ENCODE measurements around the gene POGLUT3.

POGLUT3 gene

DNA sequence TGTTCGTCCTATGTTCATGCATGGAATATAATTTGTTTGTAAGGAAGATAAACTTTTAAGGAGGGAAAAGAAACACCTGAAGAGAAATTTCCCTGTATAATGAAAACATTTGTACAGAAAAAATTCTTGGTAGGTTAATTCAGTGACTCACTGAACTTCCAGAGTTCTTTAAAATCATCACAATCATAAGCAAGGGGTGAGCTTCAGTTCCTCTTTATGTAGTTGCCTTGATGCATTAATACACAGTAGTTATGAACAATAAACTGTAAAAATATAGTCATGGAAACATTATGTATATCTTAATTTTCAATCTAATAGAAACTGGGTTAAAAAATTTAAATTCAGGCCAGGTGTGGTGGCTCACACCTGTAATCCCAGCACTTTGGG is 29.7 kb downstream of the POGLUT3 start:
- Histone ChIP-seq H3K27ac (peak overlapping the region; percentile 98), H3K4me3 (ENCODE audit: low read depth, low read length) (no peak overlapping the region), H3K27me3 (ENCODE audit: insufficient read depth, low read depth, severe bottlenecking) (no peaks in the 10 kb centered on the region), H3K36me3 (peaks cover 3% of the 10 kb centered on the region; the same call in 1 of the 2 replicates), H3K9me3 (ENCODE audit: severe bottlenecking) (no peaks in the 10 kb centered on the region)
- no peak for DNase-seq
- TF ChIP-seq, protein P1, sequence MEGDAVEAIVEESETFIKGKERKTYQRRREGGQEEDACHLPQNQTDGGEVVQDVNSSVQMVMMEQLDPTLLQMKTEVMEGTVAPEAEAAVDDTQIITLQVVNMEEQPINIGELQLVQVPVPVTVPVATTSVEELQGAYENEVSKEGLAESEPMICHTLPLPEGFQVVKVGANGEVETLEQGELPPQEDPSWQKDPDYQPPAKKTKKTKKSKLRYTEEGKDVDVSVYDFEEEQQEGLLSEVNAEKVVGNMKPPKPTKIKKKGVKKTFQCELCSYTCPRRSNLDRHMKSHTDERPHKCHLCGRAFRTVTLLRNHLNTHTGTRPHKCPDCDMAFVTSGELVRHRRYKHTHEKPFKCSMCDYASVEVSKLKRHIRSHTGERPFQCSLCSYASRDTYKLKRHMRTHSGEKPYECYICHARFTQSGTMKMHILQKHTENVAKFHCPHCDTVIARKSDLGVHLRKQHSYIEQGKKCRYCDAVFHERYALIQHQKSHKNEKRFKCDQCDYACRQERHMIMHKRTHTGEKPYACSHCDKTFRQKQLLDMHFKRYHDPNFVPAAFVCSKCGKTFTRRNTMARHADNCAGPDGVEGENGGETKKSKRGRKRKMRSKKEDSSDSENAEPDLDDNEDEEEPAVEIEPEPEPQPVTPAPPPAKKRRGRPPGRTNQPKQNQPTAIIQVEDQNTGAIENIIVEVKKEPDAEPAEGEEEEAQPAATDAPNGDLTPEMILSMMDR (IDR thresholded peaks at IDR 0.05; ENCODE audit: low read depth, low read length), result no peak

DNA sequence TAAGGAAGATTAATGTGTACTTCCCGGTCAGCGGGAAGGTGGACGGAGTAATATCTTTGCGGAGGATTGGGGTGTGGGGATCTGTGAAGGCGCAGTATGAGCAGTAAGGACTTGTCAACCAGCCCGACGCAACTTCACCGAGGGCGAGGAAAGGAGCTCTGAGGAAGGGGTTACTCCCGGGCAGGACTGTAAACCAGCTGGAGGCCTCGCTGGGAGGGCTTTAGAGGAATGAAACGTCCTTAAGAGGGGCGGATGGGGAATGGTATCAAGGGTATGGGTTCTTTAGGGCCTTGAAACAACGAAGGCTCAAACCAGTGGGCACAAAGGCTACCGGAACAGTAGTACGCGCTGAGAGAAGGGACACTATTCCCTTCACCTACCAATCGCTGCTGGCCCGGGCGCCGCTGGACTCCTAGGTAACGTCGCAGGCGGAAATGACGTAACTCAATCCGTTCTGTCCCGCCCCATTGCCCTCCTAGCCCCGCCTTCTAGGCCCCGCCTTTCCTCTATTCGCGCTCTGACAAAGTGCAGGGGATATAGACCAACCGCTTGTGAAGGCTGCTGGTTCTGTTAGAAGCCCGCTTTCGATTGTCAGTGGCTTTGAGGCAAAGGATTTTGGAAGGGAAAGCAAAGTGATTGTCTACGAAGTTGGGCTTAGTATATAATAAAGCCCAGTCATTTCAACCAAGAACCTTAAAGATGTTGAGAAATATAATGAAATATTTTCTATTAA is 30.9 kb downstream of the POGLUT3 start, which contains the start of gene C11orf65:
C11orf65 (minus strand) TSS at position 439 of the 733 bp plus-strand sequence. CDS start 5,970 bp downstream, outside the sequence.
- DNase-seq, result peak; percentile 96
- TF ChIP-seq, protein P1 (IDR thresholded peaks at IDR 0.05; ENCODE audit: low read depth, low read length), result no peak
- Histone ChIP-seq H3K27me3 (ENCODE audit: insufficient read depth, low read depth, severe bottlenecking) (no peaks in the 10 kb centered on the region), H3K9me3 (ENCODE audit: severe bottlenecking) (no peaks in the 10 kb centered on the region), H3K27ac (peak within 1 kb of the TSS; percentile 98), H3K4me3 (ENCODE audit: low read depth, low read length) (peak within 1 kb of the TSS; percentile 97), H3K36me3 (no peaks in the 10 kb centered on the region)

DNA sequence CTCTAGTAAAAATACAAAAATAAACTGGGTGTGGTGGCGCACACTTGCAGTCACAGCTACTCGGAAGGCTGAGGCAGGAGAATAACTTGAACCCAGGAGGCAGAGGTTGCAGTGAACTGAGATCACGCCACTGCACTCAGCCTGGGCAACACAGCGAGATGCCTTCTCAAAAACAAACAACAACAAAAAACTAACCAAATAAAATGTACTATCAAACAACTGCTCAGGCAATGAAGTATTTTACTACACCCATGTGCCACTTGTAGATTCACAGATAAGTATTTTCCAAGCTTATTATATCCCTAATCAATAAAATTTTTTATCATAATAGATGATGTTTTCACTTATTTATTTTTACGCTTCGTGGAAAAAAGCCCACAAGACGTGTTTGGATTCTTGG is 31.8 kb downstream of the POGLUT3 start:
- TF ChIP-seq, protein P1 (IDR thresholded peaks at IDR 0.05; ENCODE audit: low read depth, low read length), result no peak
- Histone ChIP-seq H3K9me3 (ENCODE audit: severe bottlenecking) (no peaks in the 10 kb centered on the region), H3K27ac (peak overlapping the region; percentile 98), H3K27me3 (ENCODE audit: insufficient read depth, low read depth, severe bottlenecking) (no peaks in the 10 kb centered on the region), H3K36me3 (no peaks in the 10 kb centered on the region), H3K4me3 (ENCODE audit: low read depth, low read length) (peak overlapping the region; percentile 97)
- no peak for DNase-seq

DNA sequence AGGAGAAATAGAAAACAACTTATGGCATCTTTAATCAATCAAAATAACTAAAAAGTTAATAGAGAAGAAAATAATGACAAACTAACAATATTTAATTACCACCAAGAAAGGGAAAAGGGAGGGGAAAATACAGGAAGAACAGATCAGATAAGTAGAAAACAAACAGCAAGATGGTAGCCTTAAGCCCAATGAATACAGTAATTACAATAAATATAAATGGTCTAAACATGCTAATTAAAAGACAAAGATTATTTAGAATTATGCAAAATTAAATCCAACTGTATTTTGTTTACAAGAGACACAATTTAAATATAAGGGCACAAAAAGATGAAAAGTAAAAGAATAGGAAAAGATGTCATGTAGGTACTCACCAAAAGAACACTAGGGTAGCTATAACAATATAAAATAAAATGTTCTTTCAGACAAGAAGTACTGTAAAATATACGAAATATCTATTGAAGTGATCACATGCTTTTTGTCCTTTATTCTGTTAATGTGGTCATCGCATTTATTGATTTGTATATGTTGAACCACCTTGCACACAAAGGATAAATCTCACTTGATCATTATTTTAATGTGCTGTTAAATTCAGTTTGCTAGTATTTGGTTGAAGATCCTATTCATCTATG is 44.9 kb downstream of the POGLUT3 start:
- Histone ChIP-seq H3K36me3 (no peaks in the 10 kb centered on the region), H3K9me3 (ENCODE audit: severe bottlenecking) (no peaks in the 10 kb centered on the region), H3K27me3 (ENCODE audit: insufficient read depth, low read depth, severe bottlenecking) (no peaks in the 10 kb centered on the region), H3K4me3 (ENCODE audit: low read depth, low read length) (no peak overlapping the region), H3K27ac (no peak overlapping the region)
- no peak for DNase-seq
- TF ChIP-seq, protein P1 (IDR thresholded peaks at IDR 0.05; ENCODE audit: low read depth, low read length), result no peak
